Measurements from ENCODE around the gene ICOS. TPM values are rescaled to one million over a fixed set of nuclear protein-coding genes. Genes with fewer than 3 reads are reported as not detected.
"Not testable (repeated sequence)": the region's sequence is repeated elsewhere in the genome, so short reads cannot be mapped to it uniquely, and the experiment has no call there.

ICOS gene
- total and polyA plus RNA-seq, 2 experiments from 2014 or later: 0.10 TPM; not detected in 1

DNA sequence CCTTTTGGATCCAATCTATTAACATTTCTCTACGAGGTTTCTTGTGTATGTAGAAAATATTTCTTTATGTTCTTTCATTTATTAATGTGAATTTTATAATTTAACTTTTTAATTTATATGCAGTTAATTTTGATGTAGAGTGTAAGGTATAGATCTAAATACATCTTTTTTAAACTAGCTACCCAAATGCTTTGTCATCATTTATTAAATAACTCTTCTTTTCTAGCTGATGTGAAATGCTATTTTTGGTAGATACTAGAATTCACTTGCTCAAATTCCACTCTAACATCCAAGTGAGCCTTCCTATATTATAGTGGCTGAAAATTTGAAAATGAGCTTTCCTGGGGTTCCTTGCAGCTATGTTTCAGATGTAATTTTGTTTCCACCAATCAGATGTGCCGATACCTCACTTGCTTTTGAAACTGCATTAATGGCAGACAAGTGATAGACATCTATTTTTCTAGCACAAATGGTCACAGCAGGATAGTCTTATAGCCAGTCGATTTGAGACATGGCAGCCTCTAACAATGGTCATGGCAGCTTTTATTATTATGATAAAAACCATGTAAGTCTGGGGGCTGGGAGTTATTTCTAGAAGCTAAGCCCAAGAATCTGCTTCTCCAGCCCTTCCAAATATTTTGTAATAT, 10.9 kb upstream of the ICOS start:
- TF ChIP-seq EZH2 (IDR thresholded peaks at IDR 0.05; ENCODE audit: borderline replicate concordance) (no peak), EZH2phosphoT487 (IDR thresholded peaks at IDR 0.05; ENCODE audit: low read depth, severe bottlenecking, unreplicated experiment) (no peak)
- TF ChIP-seq, protein P1, sequence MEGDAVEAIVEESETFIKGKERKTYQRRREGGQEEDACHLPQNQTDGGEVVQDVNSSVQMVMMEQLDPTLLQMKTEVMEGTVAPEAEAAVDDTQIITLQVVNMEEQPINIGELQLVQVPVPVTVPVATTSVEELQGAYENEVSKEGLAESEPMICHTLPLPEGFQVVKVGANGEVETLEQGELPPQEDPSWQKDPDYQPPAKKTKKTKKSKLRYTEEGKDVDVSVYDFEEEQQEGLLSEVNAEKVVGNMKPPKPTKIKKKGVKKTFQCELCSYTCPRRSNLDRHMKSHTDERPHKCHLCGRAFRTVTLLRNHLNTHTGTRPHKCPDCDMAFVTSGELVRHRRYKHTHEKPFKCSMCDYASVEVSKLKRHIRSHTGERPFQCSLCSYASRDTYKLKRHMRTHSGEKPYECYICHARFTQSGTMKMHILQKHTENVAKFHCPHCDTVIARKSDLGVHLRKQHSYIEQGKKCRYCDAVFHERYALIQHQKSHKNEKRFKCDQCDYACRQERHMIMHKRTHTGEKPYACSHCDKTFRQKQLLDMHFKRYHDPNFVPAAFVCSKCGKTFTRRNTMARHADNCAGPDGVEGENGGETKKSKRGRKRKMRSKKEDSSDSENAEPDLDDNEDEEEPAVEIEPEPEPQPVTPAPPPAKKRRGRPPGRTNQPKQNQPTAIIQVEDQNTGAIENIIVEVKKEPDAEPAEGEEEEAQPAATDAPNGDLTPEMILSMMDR (IDR thresholded peaks at IDR 0.05; ENCODE audit: poor library complexity): no peak
- Histone ChIP-seq H3K36me3 (replicated peaks; ENCODE audit: insufficient read depth, low read depth) (no peaks in the 10 kb centered on the region), H4K20me1 (ENCODE audit: insufficient read depth, poor library complexity, severe bottlenecking) (no peaks in the 10 kb centered on the region), H3K27ac (no peak overlapping the region), H3K4me2 (no peak overlapping the region), H3K9me2 (replicated peaks; ENCODE audit: insufficient read depth) (no peaks in the 10 kb centered on the region), H3K4me1 (ENCODE audit: insufficient read depth) (no peaks in the 10 kb centered on the region), H2AFZ (no peak overlapping the region), H3K27me3 (no peaks in the 10 kb centered on the region), H3K9me3 (ENCODE audit: low read depth) (no peaks in the 10 kb centered on the region), H3K79me2 (no peaks in the 10 kb centered on the region), H3K4me3 (no peak overlapping the region)
- DNase-seq (ENCODE audit: low spot score): no peak
- WGBS (ENCODE audit: low lambda C conversion rate, missing lambda C conversion rate): 91% methylated on average over 3 of the region's 3 CpGs

DNA sequence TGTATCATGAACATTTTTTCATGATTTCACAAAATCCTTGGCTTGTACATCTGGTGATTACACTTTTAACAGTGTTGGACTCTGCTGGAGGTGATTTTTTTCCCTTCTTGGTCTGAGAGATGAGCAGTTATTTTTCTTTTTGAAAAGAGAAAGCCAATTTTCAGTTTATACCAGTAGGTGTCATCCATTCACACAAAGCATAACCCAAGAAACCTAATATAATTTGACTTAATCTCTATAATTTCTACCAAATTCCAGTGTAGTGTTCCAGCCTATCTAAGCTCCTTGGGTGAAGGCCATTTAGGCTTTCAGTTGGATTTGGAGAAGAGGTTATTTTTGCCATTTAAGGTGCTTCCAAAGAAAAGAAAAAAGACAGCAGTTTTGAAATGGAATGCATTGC, 7.7 kb upstream of the ICOS start:
- Histone ChIP-seq H3K4me2 (no peak overlapping the region), H3K36me3 (replicated peaks; ENCODE audit: insufficient read depth, low read depth) (no peaks in the 10 kb centered on the region), H3K9me3 (ENCODE audit: low read depth) (no peaks in the 10 kb centered on the region), H3K27me3 (no peaks in the 10 kb centered on the region), H3K79me2 (no peaks in the 10 kb centered on the region), H3K4me1 (ENCODE audit: insufficient read depth) (no peaks in the 10 kb centered on the region), H2AFZ (no peak overlapping the region), H3K27ac (no peak overlapping the region), H3K4me3 (no peak overlapping the region), H4K20me1 (ENCODE audit: insufficient read depth, poor library complexity, severe bottlenecking) (no peaks in the 10 kb centered on the region), H3K9me2 (replicated peaks; ENCODE audit: insufficient read depth) (no peaks in the 10 kb centered on the region)
- TF ChIP-seq, protein P1 (IDR thresholded peaks at IDR 0.05; ENCODE audit: poor library complexity): peak; percentile 40
- TF ChIP-seq EZH2phosphoT487 (IDR thresholded peaks at IDR 0.05; ENCODE audit: low read depth, severe bottlenecking, unreplicated experiment): no peak
- no peak for DNase-seq (ENCODE audit: low spot score)

DNA sequence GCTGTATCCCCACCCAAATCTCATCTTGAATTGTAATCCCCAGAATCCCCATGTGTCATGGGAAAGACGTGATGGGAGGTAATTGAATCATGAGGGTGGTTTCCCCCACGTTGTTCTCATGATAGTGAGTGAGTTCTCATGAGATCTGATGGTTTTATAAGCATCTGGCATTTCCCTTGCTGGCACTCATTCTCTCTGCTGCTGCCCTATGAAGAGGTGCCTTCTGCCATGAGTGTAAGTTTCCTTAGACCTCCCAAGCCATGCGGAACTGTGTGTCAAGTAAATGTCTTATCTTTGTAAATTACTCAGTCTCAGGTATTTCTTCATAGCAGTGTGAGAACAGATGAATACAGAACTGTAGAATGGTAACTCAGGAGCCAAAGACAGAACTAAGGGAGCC, 5.3 kb upstream of the ICOS start:
- not testable (repeated sequence) for DNase-seq (ENCODE audit: low spot score); H3K79me2 ChIP-seq; H4K20me1 ChIP-seq (ENCODE audit: insufficient read depth, poor library complexity, severe bottlenecking); H3K36me3 ChIP-seq (replicated peaks; ENCODE audit: insufficient read depth, low read depth); H3K4me3 ChIP-seq; H3K4me2 ChIP-seq; H3K4me1 ChIP-seq (ENCODE audit: insufficient read depth); H3K27me3 ChIP-seq; H3K9me3 ChIP-seq (ENCODE audit: low read depth); H3K27ac ChIP-seq; H2AFZ ChIP-seq; H3K9me2 ChIP-seq (replicated peaks; ENCODE audit: insufficient read depth)
- WGBS (ENCODE audit: low lambda C conversion rate, missing lambda C conversion rate): 58% methylated on average over 3 of the region's 3 CpGs

DNA sequence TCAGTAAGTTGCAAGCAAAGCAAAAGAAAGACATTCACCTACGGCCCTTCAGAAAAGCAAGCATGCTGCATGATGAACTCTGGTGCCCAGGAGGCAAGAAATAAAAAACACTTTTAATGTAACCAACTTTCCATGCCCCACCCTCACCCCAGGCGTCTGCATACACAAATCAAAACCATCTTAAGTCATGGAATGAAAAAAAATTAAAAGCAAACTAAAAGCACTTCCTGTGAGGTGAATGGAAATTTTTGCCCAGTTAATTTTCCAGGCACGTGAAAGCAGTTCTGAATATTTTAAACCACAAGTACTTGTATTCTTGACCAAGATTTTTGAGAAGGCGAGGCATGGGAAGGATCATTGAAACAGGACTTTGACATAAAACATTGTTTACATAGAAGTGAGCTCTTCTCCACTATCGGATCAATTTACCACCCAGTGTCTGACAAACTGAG, 2.5 kb upstream of the ICOS start:
- H2AFZ ChIP-seq: no peak overlapping the region
- no peak overlapping the region for H3K4me3 ChIP-seq
- no peak overlapping the region for H3K4me2 ChIP-seq
- H3K9me3 ChIP-seq (ENCODE audit: low read depth): no peaks in the 10 kb centered on the region
- H3K36me3 ChIP-seq (replicated peaks; ENCODE audit: insufficient read depth, low read depth): no peaks in the 10 kb centered on the region
- no peaks in the 10 kb centered on the region for H3K79me2 ChIP-seq
- no peak for DNase-seq (ENCODE audit: low spot score)
- TF ChIP-seq, protein P1 (IDR thresholded peaks at IDR 0.05; ENCODE audit: poor library complexity): no peak
- TF ChIP-seq EZH2phosphoT487 (IDR thresholded peaks at IDR 0.05; ENCODE audit: low read depth, severe bottlenecking, unreplicated experiment) (no peak), EZH2 (IDR thresholded peaks at IDR 0.05; ENCODE audit: borderline replicate concordance) (no peak)
- WGBS (ENCODE audit: low lambda C conversion rate, missing lambda C conversion rate): 51% methylated on average over 5 of the region's 5 CpGs
- peak overlapping the region; percentile 11 for H3K27ac ChIP-seq
- H3K4me1 ChIP-seq (ENCODE audit: insufficient read depth): no peaks in the 10 kb centered on the region
- no peaks in the 10 kb centered on the region for H4K20me1 ChIP-seq (ENCODE audit: insufficient read depth, poor library complexity, severe bottlenecking)
- no peaks in the 10 kb centered on the region for H3K27me3 ChIP-seq
- H3K9me2 ChIP-seq (replicated peaks; ENCODE audit: insufficient read depth): no peaks in the 10 kb centered on the region

All from hepatocyte (in vitro differentiated cells).